H1 (cell line): ENCODE results near the gene ATP4A. TPM values are rescaled to one million over a fixed set of nuclear protein-coding genes. Genes with fewer than 3 reads are reported as not detected.

ENCODE experiments used
- CTCF ChIA-PET: fragments of 300-600 bp; sonication (Branson Sonifier 250); formaldehyde crosslinking; loops from one replicate; lab custom pipeline; 2021; ENCODE audit not compliant: partially characterized antibody; lab: Charles Lee
- POLR2A ChIA-PET: fragments of 300-600 bp; sonication (Branson Sonifier 250); formaldehyde crosslinking; loops from one replicate; lab custom pipeline; 2021; ENCODE audit warnings: inconsistent platforms; ENCODE audit not compliant: partially characterized antibody; lab: Charles Lee
- DNase-seq, 2 experiments: peaks; one replicate each; pipeline versions ENCODE4 v3.0.0 to v3.0.0-alpha.2; 2010 to 2022; ENCODE audit warnings: low spot score in 2 of 2, low read depth in 1 of 2, mixed read lengths in 1 of 2
- FAIRE-seq: peaks from 2 replicates; lab custom pipeline; 2011; peaks lifted over from hg19 to GRCh38; lab: Jason Lieb, UNC
- H2AFZ ChIP-seq: 2 replicates; pipeline ENCODE4 v1.8.1; 2012; ENCODE audit warnings: low read length, inconsistent platforms
- H2AK5ac ChIP-seq: 2 replicates; pipeline ENCODE4 v1.6.1; 2013; ENCODE audit warnings: low read depth, low read length
- H2BK120ac ChIP-seq: replicated peaks from 2 replicates; pipeline ENCODE3; 2013; ENCODE audit warnings: low read depth, low read length, inconsistent platforms
- H2BK12ac ChIP-seq: 2 replicates; pipeline ENCODE4 v1.6.1; 2013; ENCODE audit warnings: low read depth, low read length
- H2BK15ac ChIP-seq: 2 replicates; pipeline ENCODE4 v1.6.1; 2013; ENCODE audit warnings: low read length
- H2BK20ac ChIP-seq: 2 replicates; pipeline ENCODE4 v1.6.1; 2013; ENCODE audit warnings: low read length
- H2BK5ac ChIP-seq: 2 replicates; pipeline ENCODE4 v1.6.1; 2013; ENCODE audit warnings: low read depth, low read length
- H3K14ac ChIP-seq: 2 replicates; pipeline ENCODE4 v1.6.1; 2013; ENCODE audit warnings: inconsistent platforms; ENCODE audit not compliant: insufficient read length
- H3K18ac ChIP-seq: 2 replicates; pipeline ENCODE4 v1.6.1; 2013; ENCODE audit warnings: low read length; ENCODE audit errors: extremely low read depth
- H3K23ac ChIP-seq: 2 replicates; pipeline ENCODE4 v1.6.1; 2013; ENCODE audit warnings: inconsistent platforms; ENCODE audit not compliant: insufficient read length
- H3K23me2 ChIP-seq: 2 replicates; pipeline ENCODE4 v1.6.1; 2013; ENCODE audit warnings: low read depth, low read length
- H3K27ac ChIP-seq: 2 replicates; pipeline ENCODE4 v1.6.1; 2011; ENCODE audit warnings: low read depth, low read length, inconsistent platforms
- H3K27me3 ChIP-seq, 4 experiments: replicated peaks in 1 of 4; 1 replicate in 1 of 4; 2 replicates in 3 of 4; pipeline versions ENCODE4 v1.6.1 to v1.8.1; 2011 to 2013; ENCODE audit warnings: low read length in 3 of 4, mild to moderate bottlenecking in 3 of 4, inconsistent platforms in 2 of 4, mixed read lengths in 2 of 4, moderate library complexity in 1 of 4; ENCODE audit not compliant: control insufficient read depth in 3 of 4, insufficient read depth in 3 of 4; ENCODE audit errors: extremely low read depth in 1 of 4
- H3K36me3 ChIP-seq, 4 experiments: 2 replicates each; pipeline versions ENCODE4 v1.6.1 to v1.8.1; 2011 to 2013; ENCODE audit warnings: mild to moderate bottlenecking in 4 of 4, low read length in 3 of 4, moderate library complexity in 2 of 4, control low read depth in 1 of 4, inconsistent platforms in 1 of 4; ENCODE audit not compliant: insufficient read depth in 4 of 4, control insufficient read depth in 2 of 4
- H3K4ac ChIP-seq: replicated peaks from 2 replicates; pipeline ENCODE3; 2013; ENCODE audit warnings: low read length, low read depth, mixed read lengths, inconsistent platforms; ENCODE audit not compliant: insufficient read length
- H3K4me1 ChIP-seq, 4 experiments: replicated peaks in 1 of 4; 1 replicate in 1 of 4; 2 replicates in 3 of 4; pipeline versions ENCODE4 v1.6.1 to v1.8.1; 2011 to 2013; ENCODE audit warnings: low read length in 3 of 4, inconsistent platforms in 2 of 4, mixed read lengths in 1 of 4; ENCODE audit not compliant: insufficient read depth in 4 of 4, control insufficient read depth in 3 of 4
- H3K4me2 ChIP-seq, 2 experiments: 2 replicates each; pipeline versions ENCODE4 v1.6.1 to v1.8.1; 2011 to 2013; ENCODE audit warnings: low read depth in 2 of 2, low read length in 2 of 2, control low read depth in 1 of 2, inconsistent platforms in 1 of 2, mild to moderate bottlenecking in 1 of 2; ENCODE audit not compliant: insufficient read depth in 1 of 2
- H3K4me3 ChIP-seq, 4 experiments: fragments of 200-600, 300-600 bp in 1 of 4; sonication (generic), shearing (Covaris generic), sonication (Bioruptor Twin) in 1 of 4; 2 replicates each; pipeline versions ENCODE4 v1.5.1 to v1.8.1; 2011 to 2016; ENCODE audit warnings: low read length in 4 of 4, low read depth in 3 of 4, control low read depth in 2 of 4, inconsistent platforms in 2 of 4, mild to moderate bottlenecking in 2 of 4, mixed read lengths in 1 of 4, moderate library complexity in 1 of 4; ENCODE audit not compliant: insufficient read depth in 2 of 4; ENCODE audit errors: extremely low read depth in 1 of 4
- H3K56ac ChIP-seq: replicated peaks from 2 replicates; pipeline ENCODE3; 2013; ENCODE audit warnings: low read depth, mild to moderate bottlenecking, mixed read lengths, low read length, inconsistent platforms; ENCODE audit not compliant: insufficient read length
- H3K79me1 ChIP-seq: 2 replicates; pipeline ENCODE4 v1.6.1; 2013; ENCODE audit warnings: low read depth, low read length, control low read depth
- H3K79me2 ChIP-seq, 2 experiments: 2 replicates each; pipeline versions ENCODE4 v1.6.1 to v1.8.1; 2012 to 2013; ENCODE audit warnings: low read length in 2 of 2, mild to moderate bottlenecking in 2 of 2, inconsistent platforms in 1 of 2; ENCODE audit not compliant: insufficient read depth in 2 of 2, control insufficient read depth in 1 of 2
- H3K9ac ChIP-seq, 4 experiments: replicated peaks in 1 of 4; 1 replicate in 1 of 4; 2 replicates in 3 of 4; pipeline versions ENCODE4 v1.6.1 to v1.8.1; 2011 to 2013; ENCODE audit warnings: low read depth in 3 of 4, low read length in 3 of 4, control low read depth in 2 of 4, mild to moderate bottlenecking in 2 of 4, moderate library complexity in 2 of 4, inconsistent platforms in 1 of 4; ENCODE audit errors: extremely low read depth in 1 of 4
- H3K9me3 ChIP-seq, 2 experiments: 2 replicates each; pipeline versions ENCODE4 v1.6.1 to v1.8.1; 2012 to 2013; ENCODE audit warnings: mild to moderate bottlenecking in 2 of 2, moderate library complexity in 2 of 2, control low read depth in 1 of 2, inconsistent platforms in 1 of 2, low read depth in 1 of 2, low read length in 1 of 2, mixed read lengths in 1 of 2; ENCODE audit not compliant: insufficient read depth in 2 of 2
- H4K20me1 ChIP-seq, 2 experiments: replicated peaks in 1 of 2; 2 replicates each; pipeline versions ENCODE3 to v1.8.1; 2011 to 2013; ENCODE audit warnings: inconsistent platforms in 2 of 2, low read length in 2 of 2, mild to moderate bottlenecking in 1 of 2; ENCODE audit not compliant: insufficient read depth in 2 of 2, control insufficient read depth in 1 of 2
- H4K5ac ChIP-seq: 2 replicates; pipeline ENCODE4 v1.6.1; 2013; ENCODE audit warnings: low read length, low read depth, mixed read lengths, inconsistent platforms; ENCODE audit not compliant: insufficient read length
- H4K8ac ChIP-seq: 2 replicates; pipeline ENCODE4 v1.8.0; 2013; ENCODE audit warnings: mild to moderate bottlenecking, moderate library complexity, low read length, inconsistent platforms; ENCODE audit not compliant: insufficient read depth; ENCODE audit errors: extremely low read depth
- H4K91ac ChIP-seq: replicated peaks from 2 replicates; pipeline ENCODE3; 2013; ENCODE audit warnings: low read length, mixed read lengths, inconsistent platforms; ENCODE audit not compliant: insufficient read length
- HDAC2 ChIP-seq, 2 experiments: fragments of 300-600 bp in 1 of 2; sonication (generic) in 1 of 2; IDR thresholded peaks; 2 replicates each; pipeline ENCODE4 v1.6.1; 2011 to 2012; ENCODE audit warnings: low read depth in 2 of 2, low read length in 2 of 2, mild to moderate bottlenecking in 2 of 2, moderate library complexity in 2 of 2, borderline replicate concordance in 1 of 2, inconsistent platforms in 1 of 2
- NANOG ChIP-seq: IDR thresholded peaks from 2 replicates; pipeline ENCODE4 v1.6.1; 2011; ENCODE audit warnings: low read length, low read depth, mild to moderate bottlenecking, inconsistent platforms; ENCODE audit not compliant: insufficient read depth, poor library complexity, severe bottlenecking
- RXRA ChIP-seq: IDR thresholded peaks from 2 replicates; pipeline ENCODE4 v1.6.1; 2011; ENCODE audit warnings: low read depth, mild to moderate bottlenecking, low read length, moderate library complexity; ENCODE audit not compliant: insufficient read depth
- SIN3A ChIP-seq, 2 experiments: IDR thresholded peaks in 1 of 2; conservative IDR thresholded peaks in 1 of 2; 2 replicates each; pipeline ENCODE4 v1.6.1; 2011 to 2012; ENCODE audit warnings: low read length in 2 of 2, improper control_type of control experiment in 1 of 2, low read depth in 1 of 2, mild to moderate bottlenecking in 1 of 2
- SRF ChIP-seq: IDR thresholded peaks from 2 replicates; pipeline ENCODE4 v1.6.1; 2011; ENCODE audit warnings: mild to moderate bottlenecking, low read depth, low read length, moderate library complexity
- WGBS, 2 experiments: shearing (Covaris generic) in 1 of 2; methylation state at CpG; one replicate each; pipeline versions ENCODE4 v1.1.6 to v1.1.7; 2013 to 2015; ENCODE audit warnings: low lambda C conversion rate in 2 of 2, mixed read lengths in 2 of 2, inconsistent platforms in 1 of 2, low coverage in 1 of 2, missing lambda C conversion rate in 1 of 2; ENCODE audit not compliant: insufficient replicate concordance in 2 of 2, insufficient coverage in 1 of 2, insufficient read length in 1 of 2; ENCODE audit errors: extremely low coverage in 1 of 2, missing lambda C conversion rate in 1 of 2; 5-methylcytosine and 5-hydroxymethylcytosine counted together
- polyA plus RNA-seq, 7 experiments: library from polyadenylated mRNA; depleted of rRNA in 3 of 7; stranded (reverse) in 5 of 7; unstranded in 2 of 7; fragments of >200 nt in 5 of 7; fragments of 200-250 nt in 2 of 7; gene quantifications; 1 replicate in 5 of 7; 2 replicates in 1 of 7; 4 replicates in 1 of 7; pipeline versions ENCODE4 v1.2.1 to v1.2.3, GENCODE V29; 2011 to 2013; ENCODE audit warnings: missing spikeins in 2 of 7, mixed read lengths in 2 of 7
- total RNA-seq: library from RNA; stranded (reverse); fragmentation: NEBNext Ultra II Directional; extraction: Animal tissue kit (Norgen Biotek cat#: 25700); gene quantifications from 2 replicates; pipeline ENCODE4 v1.2.1, GENCODE V29; 2021

Gene ATP4A
- total and polyA plus RNA-seq, 2 of the 8 experiments (the other 6 are each of a cell fraction or from before 2014, with no cell fraction given), result 0.50 to 1.2 TPM

GRCh38 chr19:35544110-35544802 is 19.2 kb downstream of the ATP4A start:
- Histone ChIP-seq H3K79me2 (peaks cover 0 to 31% of the 10 kb centered on the region in 2 experiments; a peak in 2 of 4 replicates), H4K8ac (no peak overlapping the region), H3K23me2 (peaks cover 10% of the 10 kb centered on the region; the same call in 1 of the 2 replicates), H2BK5ac (peak overlapping the region; percentile 84; the same call in 1 of the 2 replicates), H4K20me1 (peaks cover 5 to 15% of the 10 kb centered on the region in 2 experiments), H3K14ac (no peak overlapping the region), H2AFZ (no peak overlapping the region), H2AK5ac (0 out of 2 replicates have a peak overlapping the region, but pooled peaks have one; percentile 68), H3K79me1 (peaks cover 18% of the 10 kb centered on the region; the same call in 1 of the 2 replicates), H3K56ac (peak overlapping the region; percentile 36), H3K9ac (peak overlapping the region in 3 of 4 experiments; percentile 64 to 85 (median 80); a peak in 3 of 7 replicates), H4K91ac (no peak overlapping the region), H3K27me3 (no peaks in the 10 kb centered on the region), H2BK15ac (no peak overlapping the region), H3K18ac (peak overlapping the region; percentile 55; the same call in 1 of the 2 replicates), H3K4me3 (peak overlapping the region; percentile 88 to 97 (median 94)), H2BK20ac (no peak overlapping the region), H2BK12ac (no peak overlapping the region), H2BK120ac (no peak overlapping the region), H3K23ac (no peak overlapping the region), H4K5ac (no peak overlapping the region), H3K36me3 (peaks cover 0 to 18% (median 9%) of the 10 kb centered on the region in 4 experiments; a peak in 5 of 8 replicates), H3K27ac (0 out of 2 replicates have a peak overlapping the region, but pooled peaks have one; percentile 78), H3K4me2 (peak overlapping the region; percentile 84 to 90), H3K4me1 (peaks cover 0 to 13% (median 2%) of the 10 kb centered on the region in 4 experiments; a peak in 3 of 7 replicates), H3K9me3 (no peaks in the 10 kb centered on the region), H3K4ac (no peak overlapping the region)
- FAIRE-seq, result no peak
- WGBS, 2 experiments, result 83% methylated on average over 3 of the region's 3 CpGs; no CpG with 5 or more reads in 1 of the 2 experiments
- CTCF ChIA-PET, result interaction anchor here (0.7 to 1.3 kb wide), 3 partner anchors 28 to 49 kb away, joined by 3 to 5 read pairs (median 3); no protein-coding TSS in a partner anchor
- no peak for DNase-seq
- no peak for TF ChIP-seq RXRA
- no peak for TF ChIP-seq NANOG
- TF ChIP-seq SRF, result no peak
- no peak for TF ChIP-seq SIN3A (conservative IDR thresholded peaks at IDR 0.05 in 1 of 2, IDR thresholded peaks at IDR 0.05 in 1 of 2; ENCODE audit: low read depth in 1 of 2, low read length in 2 of 2)
- no peak for TF ChIP-seq HDAC2 (IDR thresholded peaks at IDR 0.05; ENCODE audit: borderline replicate concordance in 1 of 2, low read depth in 2 of 2, low read length in 2 of 2)
- POLR2A ChIA-PET, result interaction anchor here (0.7 to 4.6 kb wide), 8 partner anchors 9 to 159 kb away, joined by 3 to 23 read pairs (median 3); no protein-coding TSS in a partner anchor
